Breast epithelium (tissue), 3 donors: Measurements from ENCODE around the gene DESI1.

ENCODE experiments used
- CTCF ChIP-seq, 3 donors: fragments of 450-650 bp; IDR thresholded peaks; one replicate each; pipeline ENCODE4 v1.5.1; 2016 to 2017; ENCODE audit warnings: antibody characterized with exemption in 3 of 3, mild to moderate bottlenecking in 3 of 3, moderate library complexity in 3 of 3
- POLR2A ChIP-seq: fragments of 450-650 bp; IDR thresholded peaks from one replicate; pipeline ENCODE4 v1.6.1; 2016; ENCODE audit warnings: antibody characterized with exemption, mild to moderate bottlenecking, moderate library complexity

GRCh38 chr22:41585898-41586297 is 34.9 kb downstream of the DESI1 start:
- TF ChIP-seq CTCF (IDR thresholded peaks at IDR 0.05): no peak
- no peak for TF ChIP-seq POLR2A
